ENCODE data around the gene TCF4. TPM values are rescaled to one million over a fixed set of nuclear protein-coding genes. Genes with fewer than 3 reads are reported as not detected.

TCF4 gene
- polyA plus RNA-seq, 1 donor (not counting 4 experiments of a cell fraction or from before 2014, with no cell fraction given): 9.7 TPM

DNA sequence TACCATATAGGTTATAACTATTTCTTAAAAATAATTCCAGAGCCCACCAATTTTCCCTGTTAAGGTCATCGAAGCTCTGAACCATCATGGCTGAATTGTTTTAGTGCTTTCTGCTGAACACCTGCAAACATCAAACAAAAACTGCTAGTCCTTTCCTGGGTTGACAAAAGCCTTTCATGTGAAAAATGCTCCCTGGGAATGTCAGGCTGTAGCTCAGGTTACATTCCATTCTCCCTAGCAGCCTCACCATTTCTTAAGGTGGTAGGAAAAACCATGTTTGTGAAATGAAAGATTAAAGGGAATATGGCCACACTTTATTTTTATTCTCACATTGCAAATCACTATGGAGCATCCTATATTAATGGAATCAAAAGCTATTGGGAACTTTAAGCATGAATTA is 5.7 kb downstream of the TCF4 start:
- Histone ChIP-seq H3K4me2 (ENCODE audit: control insufficient read depth, extremely low read depth, insufficient read depth, low read depth, low read length) (no peak overlapping the region), H3K9me1 (ENCODE audit: control insufficient read depth, extremely low read depth, insufficient read depth, low read length) (no peaks in the 10 kb centered on the region), H3K4me1 (ENCODE audit: control insufficient read depth, extremely low read depth, insufficient read depth, low read length) (peaks cover 10% of the 10 kb centered on the region)

DNA sequence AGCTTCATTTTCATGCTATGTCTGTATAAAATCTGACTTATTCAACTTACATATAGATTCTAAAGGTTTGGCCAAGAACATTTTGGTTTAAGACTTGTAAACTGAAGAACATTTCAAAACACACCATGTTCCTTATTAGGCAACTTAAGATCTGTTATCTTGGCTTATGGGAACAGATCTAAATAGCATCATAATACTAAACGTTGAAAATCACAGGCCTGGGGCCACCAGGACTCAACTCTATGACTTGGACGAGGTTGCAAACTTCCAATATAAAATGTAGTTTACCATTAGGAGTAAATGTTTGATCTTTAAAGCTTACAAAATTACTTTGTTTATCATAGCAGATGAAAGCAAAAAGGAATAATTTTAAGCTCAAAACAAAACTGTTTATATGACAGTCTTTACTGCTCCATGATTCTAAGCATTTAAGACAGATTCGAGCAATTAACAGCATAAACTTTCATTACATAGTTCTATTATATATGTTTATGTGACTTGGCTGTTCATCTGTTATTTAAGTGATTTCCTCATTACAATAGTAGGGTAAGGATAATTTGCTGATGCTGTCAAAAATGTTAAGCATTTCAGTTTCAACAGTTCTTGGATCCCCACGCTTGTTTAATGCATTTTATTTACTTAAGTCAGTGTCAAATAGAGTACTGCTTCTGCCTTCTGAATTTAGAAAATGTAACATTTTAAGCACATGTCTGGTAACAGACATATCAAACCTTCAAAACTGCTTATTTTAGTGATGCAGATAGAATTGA is 8.3 kb downstream of the TCF4 start:
- H3K9me1 ChIP-seq (ENCODE audit: control insufficient read depth, extremely low read depth, insufficient read depth, low read length): no peaks in the 10 kb centered on the region
- H3K27me3 ChIP-seq (ENCODE audit: control insufficient read depth, extremely low read depth, insufficient read depth, low read length): no peaks in the 10 kb centered on the region
- H3K79me2 ChIP-seq (ENCODE audit: control insufficient read depth, insufficient read depth, low read length): no peaks in the 10 kb centered on the region
- no peak for DNase-seq (ENCODE audit: low read depth, low spot score)
- dilution Hi-C loops (cut with MboI; ENCODE audit: extremely low pct_ligation_motif_present, low sequenced_read_pairs): no loop called here
- no peak overlapping the region for H3K27ac ChIP-seq (ENCODE audit: control insufficient read depth, insufficient read depth, low read length)
- no peaks in the 10 kb centered on the region for H3K9me3 ChIP-seq (ENCODE audit: control insufficient read depth, low read depth, low read length)
- H3K9ac ChIP-seq (ENCODE audit: control insufficient read depth, extremely low read depth, insufficient read depth, low read length): no peak overlapping the region
- H4K20me1 ChIP-seq (ENCODE audit: control insufficient read depth, extremely low read depth, insufficient read depth, low read length): no peaks in the 10 kb centered on the region
- FAIRE-seq: no peak
- TF ChIP-seq, protein P1, sequence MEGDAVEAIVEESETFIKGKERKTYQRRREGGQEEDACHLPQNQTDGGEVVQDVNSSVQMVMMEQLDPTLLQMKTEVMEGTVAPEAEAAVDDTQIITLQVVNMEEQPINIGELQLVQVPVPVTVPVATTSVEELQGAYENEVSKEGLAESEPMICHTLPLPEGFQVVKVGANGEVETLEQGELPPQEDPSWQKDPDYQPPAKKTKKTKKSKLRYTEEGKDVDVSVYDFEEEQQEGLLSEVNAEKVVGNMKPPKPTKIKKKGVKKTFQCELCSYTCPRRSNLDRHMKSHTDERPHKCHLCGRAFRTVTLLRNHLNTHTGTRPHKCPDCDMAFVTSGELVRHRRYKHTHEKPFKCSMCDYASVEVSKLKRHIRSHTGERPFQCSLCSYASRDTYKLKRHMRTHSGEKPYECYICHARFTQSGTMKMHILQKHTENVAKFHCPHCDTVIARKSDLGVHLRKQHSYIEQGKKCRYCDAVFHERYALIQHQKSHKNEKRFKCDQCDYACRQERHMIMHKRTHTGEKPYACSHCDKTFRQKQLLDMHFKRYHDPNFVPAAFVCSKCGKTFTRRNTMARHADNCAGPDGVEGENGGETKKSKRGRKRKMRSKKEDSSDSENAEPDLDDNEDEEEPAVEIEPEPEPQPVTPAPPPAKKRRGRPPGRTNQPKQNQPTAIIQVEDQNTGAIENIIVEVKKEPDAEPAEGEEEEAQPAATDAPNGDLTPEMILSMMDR (optimal IDR thresholded peaks at IDR 0.05 in 1 of 3, IDR thresholded peaks at IDR 0.05 in 1 of 3, conservative IDR thresholded peaks at IDR 0.05 in 1 of 3; ENCODE audit: extremely low read depth in 1 of 3, insufficient read depth in 2 of 3, low read length in 3 of 3): no peak
- no peak for TF ChIP-seq EZH2 (IDR thresholded peaks at IDR 0.05; ENCODE audit: low read length)
- H3K4me2 ChIP-seq (ENCODE audit: control insufficient read depth, extremely low read depth, insufficient read depth, low read depth, low read length): no peak overlapping the region
- no peak overlapping the region for H3K4me3 ChIP-seq (ENCODE audit: control insufficient read depth in 2 of 3, extremely low read depth in 1 of 3, insufficient read depth in 2 of 3, low read depth in 1 of 3, low read length in 3 of 3)
- H2AFZ ChIP-seq (ENCODE audit: control insufficient read depth, low read length): no peak overlapping the region
- no peaks in the 10 kb centered on the region for H3K36me3 ChIP-seq (ENCODE audit: control insufficient read depth in 2 of 2, extremely low read depth in 1 of 2, insufficient read depth in 2 of 2, low read length in 2 of 2)
- H3K4me1 ChIP-seq (ENCODE audit: control insufficient read depth, extremely low read depth, insufficient read depth, low read length): no peaks in the 10 kb centered on the region

More for the DNA sequence above, 5.7 kb downstream of the TCF4 start:
- TF ChIP-seq EZH2 (IDR thresholded peaks at IDR 0.05; ENCODE audit: low read length): no peak
- TF ChIP-seq, protein P1 (optimal IDR thresholded peaks at IDR 0.05 in 1 of 3, IDR thresholded peaks at IDR 0.05 in 1 of 3, conservative IDR thresholded peaks at IDR 0.05 in 1 of 3; ENCODE audit: extremely low read depth in 1 of 3, insufficient read depth in 2 of 3, low read length in 3 of 3): no peak
- no peaks in the 10 kb centered on the region for H4K20me1 ChIP-seq (ENCODE audit: control insufficient read depth, extremely low read depth, insufficient read depth, low read length)
- H3K9ac ChIP-seq (ENCODE audit: control insufficient read depth, extremely low read depth, insufficient read depth, low read length): no peak overlapping the region
- DNase-seq (ENCODE audit: low read depth, low spot score) (no peak), FAIRE-seq (no peak)
- no peaks in the 10 kb centered on the region for H3K36me3 ChIP-seq (ENCODE audit: control insufficient read depth in 2 of 2, extremely low read depth in 1 of 2, insufficient read depth in 2 of 2, low read length in 2 of 2)
- dilution Hi-C loops (cut with MboI; ENCODE audit: extremely low pct_ligation_motif_present, low sequenced_read_pairs): no loop called here
- H3K9me3 ChIP-seq (ENCODE audit: control insufficient read depth, low read depth, low read length): no peaks in the 10 kb centered on the region
- H3K27ac ChIP-seq (ENCODE audit: control insufficient read depth, insufficient read depth, low read length): no peak overlapping the region
- no peaks in the 10 kb centered on the region for H3K79me2 ChIP-seq (ENCODE audit: control insufficient read depth, insufficient read depth, low read length)
- H2AFZ ChIP-seq (ENCODE audit: control insufficient read depth, low read length): no peak overlapping the region
- H3K27me3 ChIP-seq (ENCODE audit: control insufficient read depth, extremely low read depth, insufficient read depth, low read length): no peaks in the 10 kb centered on the region
- no peak overlapping the region for H3K4me3 ChIP-seq (ENCODE audit: control insufficient read depth in 2 of 3, extremely low read depth in 1 of 3, insufficient read depth in 2 of 3, low read depth in 1 of 3, low read length in 3 of 3)

Data from keratinocyte (primary cell).